B cell (primary cell): ENCODE data around the gene HPCA. TPM values are rescaled to one million over a fixed set of nuclear protein-coding genes. Genes with fewer than 3 reads are reported as not detected.

ENCODE experiments used
- ATAC-seq: fragments of 200-7000 bp; cut with Tn5 transposase; one replicate; pipeline ENCODE4 v1.10.0; 2021; ENCODE audit warnings: low read depth, mild to moderate bottlenecking, moderate number of reproducible peaks, moderate library complexity
- CTCF ChIA-PET: fragments of 350-600 bp; sonication (Branson Sonifier 250); formaldehyde crosslinking; loops from one replicate; lab custom pipeline; 2021; ENCODE audit warnings: antibody characterized with exemption, inconsistent platforms; lab: Charles Lee
- POLR2A ChIA-PET: fragments of 350-600 bp; sonication (Branson Sonifier 250); formaldehyde crosslinking; loops from one replicate; lab custom pipeline; 2021; ENCODE audit warnings: antibody characterized with exemption; lab: Charles Lee
- DNase-seq: peaks from one replicate; pipeline ENCODE4 v3.0.0; 2013
- H2AFZ ChIP-seq: 2 replicates; pipeline ENCODE4 v1.6.1; 2012; ENCODE audit warnings: mild to moderate bottlenecking, low read depth, low read length; ENCODE audit not compliant: insufficient read depth, poor library complexity, severe bottlenecking
- H3K27ac ChIP-seq, 2 donors: 1 replicate in 1 of 2; 2 replicates in 1 of 2; pipeline ENCODE4 v1.5.1; 2012 to 2013; ENCODE audit warnings: low read length in 2 of 2, mild to moderate bottlenecking in 2 of 2, moderate library complexity in 1 of 2
- H3K27me3 ChIP-seq, 4 experiments: fragments of 200-600 bp in 1 of 4; sonication (generic) in 1 of 4; replicated peaks in 1 of 4; 1 replicate in 2 of 4; 2 replicates in 2 of 4; pipeline versions ENCODE4 v1.6.1 to v1.7.0; 2013 to 2016; ENCODE audit warnings: low read length in 3 of 4, mild to moderate bottlenecking in 2 of 4, mixed read lengths in 1 of 4, moderate library complexity in 1 of 4; ENCODE audit not compliant: insufficient read depth in 4 of 4, control insufficient read depth in 3 of 4; ENCODE audit errors: control extremely low read depth in 1 of 4
- H3K36me3 ChIP-seq, 2 experiments: replicated peaks in 1 of 2; 1 replicate in 1 of 2; 2 replicates in 1 of 2; pipeline versions ENCODE4 v1.6.1 to v1.7.1; 2013; ENCODE audit warnings: low read length in 1 of 2; ENCODE audit not compliant: insufficient read depth in 2 of 2, control insufficient read depth in 1 of 2; ENCODE audit errors: control extremely low read depth in 1 of 2, extremely low read depth in 1 of 2
- H3K4me1 ChIP-seq, 2 donors: fragments of 200-600 bp in 1 of 2; sonication (generic) in 1 of 2; 1 replicate in 1 of 2; 2 replicates in 1 of 2; pipeline versions ENCODE4 v1.5.1 to v1.6.1; 2013 to 2017; ENCODE audit warnings: low read length in 2 of 2; ENCODE audit not compliant: control insufficient read depth in 2 of 2, insufficient read depth in 2 of 2
- H3K4me2 ChIP-seq: replicated peaks from 2 replicates; pipeline ENCODE3; 2012; ENCODE audit warnings: mild to moderate bottlenecking, low read depth, low read length; ENCODE audit not compliant: poor library complexity, severe bottlenecking
- H3K4me3 ChIP-seq, 5 experiments: fragments of 200-600 bp in 1 of 5; sonication (generic) in 1 of 5; 1 replicate in 3 of 5; 2 replicates in 2 of 5; pipeline versions ENCODE4 v1.5.1 to v1.7.0; 2011 to 2016; ENCODE audit warnings: low read length in 4 of 5, mild to moderate bottlenecking in 4 of 5, low read depth in 2 of 5, control low read depth in 1 of 5, moderate library complexity in 1 of 5; ENCODE audit not compliant: insufficient read depth in 1 of 5; ENCODE audit errors: control extremely low read depth in 1 of 5, extremely low read depth in 1 of 5
- H3K79me2 ChIP-seq: fragments of 200-600 bp; sonication (generic); one replicate; pipeline ENCODE4 v1.6.0; 2016; ENCODE audit warnings: low read length; ENCODE audit not compliant: control insufficient read depth, insufficient read depth
- H3K9ac ChIP-seq: fragments of 200-600 bp; sonication (generic); 2 replicates; pipeline ENCODE4 v1.6.1; 2017; ENCODE audit warnings: mild to moderate bottlenecking, low read length, moderate library complexity
- H3K9me3 ChIP-seq, 3 donors: one replicate each; pipeline versions ENCODE4 v1.6.1 to v1.7.1; 2013; ENCODE audit warnings: low read length in 2 of 3; ENCODE audit not compliant: control insufficient read depth in 2 of 3, insufficient read depth in 1 of 3; ENCODE audit errors: control extremely low read depth in 1 of 3
- H4K20me1 ChIP-seq: 2 replicates; pipeline ENCODE4 v1.6.0; 2012; ENCODE audit warnings: mild to moderate bottlenecking, low read length; ENCODE audit not compliant: insufficient read depth, control insufficient read depth, poor library complexity, severe bottlenecking
- H3K27ac Mint-ChIP-seq: one replicate; pipeline ENCODE4 v1.8.0; 2021; ENCODE audit warnings: mixed read lengths
- H3K27me3 Mint-ChIP-seq: one replicate; pipeline ENCODE4 v1.8.0; 2021; ENCODE audit warnings: mixed read lengths
- H3K4me1 Mint-ChIP-seq: one replicate; pipeline ENCODE4 v1.8.0; 2021; ENCODE audit warnings: mixed read lengths
- H3K4me3 Mint-ChIP-seq: one replicate; pipeline ENCODE4 v1.8.0; 2021; ENCODE audit warnings: mixed read lengths
- H3K9me3 Mint-ChIP-seq: one replicate; pipeline ENCODE4 v1.8.0; 2022; ENCODE audit warnings: mixed read lengths; ENCODE audit not compliant: insufficient read depth
- EZH2 ChIP-seq: IDR thresholded peaks from 2 replicates; pipeline ENCODE4 v1.6.1; 2012; ENCODE audit warnings: borderline replicate concordance, low read depth, mild to moderate bottlenecking, moderate library complexity, low read length; ENCODE audit not compliant: insufficient read depth, poor library complexity, severe bottlenecking
- WGBS: methylation state at CpG from one replicate; pipeline ENCODE4 v1.1.5; 2013; ENCODE audit warnings: missing lambda C conversion rate; ENCODE audit not compliant: insufficient coverage; 5-methylcytosine and 5-hydroxymethylcytosine counted together
- intact Hi-C: fragments of 100-400 bp; cut with micrococcal nuclease; formaldehyde crosslinking; loops from one replicate; pipeline ENCODE4 v1.10.0; 2022
- polyA plus RNA-seq: library from polyadenylated mRNA; depleted of rRNA; stranded (reverse); fragments of >200 nt; gene quantifications from 2 replicates; pipeline ENCODE4 v1.2.3, GENCODE V29; 2012
- total RNA-seq, 2 donors: library from RNA; stranded (reverse); fragments of 120-200 nt in 1 of 2; gene quantifications; 1 replicate in 1 of 2; 2 replicates in 1 of 2; pipeline versions ENCODE4 v1.2.3 to v1.2.4, GENCODE V29; 2013 to 2022
- TF ChIP-seq, protein P1 (sequence below): fragments of 200-600 bp; IDR thresholded peaks from one replicate; pipeline ENCODE4 v1.8.0; 2022; ENCODE audit warnings: antibody characterized with exemption, mild to moderate bottlenecking

The HPCA gene
- total and polyA plus RNA-seq, 2 donors (not counting 1 experiment from before 2014, with no cell fraction given), result 0.06 TPM; not detected in 1

DNA sequence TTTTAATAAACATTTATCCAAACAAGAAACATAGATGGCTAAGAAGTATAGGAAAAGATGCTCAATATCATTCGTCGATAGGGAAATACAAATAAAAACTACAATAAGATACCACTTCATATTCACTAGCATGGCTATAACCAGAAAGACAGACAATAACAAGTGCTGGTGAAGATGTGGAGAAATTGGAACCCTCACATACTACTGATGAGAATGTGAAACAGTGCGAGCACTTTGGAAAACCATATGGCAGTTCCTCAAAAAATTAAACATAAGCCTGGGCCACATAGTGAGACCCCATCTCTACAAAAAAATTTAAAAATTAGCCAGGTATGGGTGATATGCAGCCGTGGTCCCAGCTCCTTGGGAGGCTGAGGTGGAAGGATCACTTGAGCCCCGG is 24.0 kb downstream of the HPCA start:
- intact Hi-C loops, result no loop called here
- no peak overlapping the region for H3K27ac Mint-ChIP-seq
- Histone ChIP-seq H3K4me3 (no peak overlapping the region), H3K4me1 (no peaks in the 10 kb centered on the region), H3K36me3 (no peaks in the 10 kb centered on the region), H4K20me1 (no peaks in the 10 kb centered on the region), H3K27ac (no peak overlapping the region), H3K4me2 (no peak overlapping the region), H3K27me3 (peaks cover 0 to 9% (median 2%) of the 10 kb centered on the region in 4 experiments), H3K9ac (no peak overlapping the region), H3K79me2 (no peaks in the 10 kb centered on the region), H3K9me3 (peaks cover 0 to 1% (median 0%) of the 10 kb centered on the region in 3 donors), H2AFZ (no peak overlapping the region)
- DNase-seq, result no peak
- POLR2A ChIA-PET, result no interaction called here
- no peaks in the 10 kb centered on the region for H3K9me3 Mint-ChIP-seq
- no peak overlapping the region for H3K4me3 Mint-ChIP-seq
- WGBS, result no CpG with 5 or more reads among the region's 5 CpGs
- CTCF ChIA-PET, result no interaction called here
- peaks cover 20% of the 10 kb centered on the region for H3K27me3 Mint-ChIP-seq
- no peaks in the 10 kb centered on the region for H3K4me1 Mint-ChIP-seq
- ATAC-seq, result no peak
- TF ChIP-seq, protein P1, sequence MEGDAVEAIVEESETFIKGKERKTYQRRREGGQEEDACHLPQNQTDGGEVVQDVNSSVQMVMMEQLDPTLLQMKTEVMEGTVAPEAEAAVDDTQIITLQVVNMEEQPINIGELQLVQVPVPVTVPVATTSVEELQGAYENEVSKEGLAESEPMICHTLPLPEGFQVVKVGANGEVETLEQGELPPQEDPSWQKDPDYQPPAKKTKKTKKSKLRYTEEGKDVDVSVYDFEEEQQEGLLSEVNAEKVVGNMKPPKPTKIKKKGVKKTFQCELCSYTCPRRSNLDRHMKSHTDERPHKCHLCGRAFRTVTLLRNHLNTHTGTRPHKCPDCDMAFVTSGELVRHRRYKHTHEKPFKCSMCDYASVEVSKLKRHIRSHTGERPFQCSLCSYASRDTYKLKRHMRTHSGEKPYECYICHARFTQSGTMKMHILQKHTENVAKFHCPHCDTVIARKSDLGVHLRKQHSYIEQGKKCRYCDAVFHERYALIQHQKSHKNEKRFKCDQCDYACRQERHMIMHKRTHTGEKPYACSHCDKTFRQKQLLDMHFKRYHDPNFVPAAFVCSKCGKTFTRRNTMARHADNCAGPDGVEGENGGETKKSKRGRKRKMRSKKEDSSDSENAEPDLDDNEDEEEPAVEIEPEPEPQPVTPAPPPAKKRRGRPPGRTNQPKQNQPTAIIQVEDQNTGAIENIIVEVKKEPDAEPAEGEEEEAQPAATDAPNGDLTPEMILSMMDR, result no peak
- TF ChIP-seq EZH2, result no peak

DNA sequence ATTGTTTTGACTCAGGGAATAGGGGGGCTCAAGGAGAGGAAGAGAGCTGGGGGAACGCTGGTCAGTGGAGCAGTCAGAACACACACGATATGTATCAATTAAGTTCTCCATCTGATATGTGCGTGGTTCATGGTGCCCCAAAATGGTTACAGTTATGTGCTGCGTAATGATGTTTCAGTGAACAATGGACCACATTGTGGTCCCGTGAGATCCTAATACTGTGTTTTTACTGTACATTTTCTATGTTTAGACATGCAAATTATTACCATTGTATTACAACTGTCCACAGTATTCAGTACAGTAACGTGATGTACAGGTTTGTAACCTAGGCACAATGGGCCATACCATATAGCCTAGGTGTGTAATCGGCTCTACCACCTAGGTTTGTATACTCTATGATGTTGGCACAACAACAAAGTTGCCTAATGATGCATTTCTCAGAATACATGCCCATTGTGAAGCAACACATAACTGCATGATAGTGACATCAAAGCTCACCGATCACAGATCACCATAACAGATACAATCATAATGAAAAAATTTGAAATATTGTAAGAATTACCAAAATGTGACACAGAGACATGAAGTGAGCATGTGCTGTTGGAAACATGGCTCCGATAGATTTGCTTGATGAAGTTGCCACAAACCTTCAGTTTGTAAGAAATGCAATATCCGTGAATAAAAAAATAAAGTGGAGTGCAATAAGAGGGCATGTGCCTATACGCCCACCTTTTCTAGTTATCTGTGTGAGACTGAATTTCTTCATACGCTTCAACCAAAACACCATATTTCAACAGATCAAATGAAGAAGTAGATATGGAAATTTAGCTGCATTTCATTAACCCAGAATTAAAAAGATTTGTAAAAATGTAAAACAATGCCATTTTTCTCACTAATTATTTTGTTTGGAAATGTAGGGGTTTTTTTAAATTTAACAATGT is 29.7 kb downstream of the HPCA start:
- Mint-ChIP-seq H3K4me3 (no peak overlapping the region), H3K4me1 (no peaks in the 10 kb centered on the region), H3K27ac (no peak overlapping the region), H3K27me3 (peaks cover 37% of the 10 kb centered on the region), H3K9me3 (no peaks in the 10 kb centered on the region)
- DNase-seq (no peak), ATAC-seq (no peak)
- WGBS, result 94% methylated on average over 5 of the region's 12 CpGs
- no peaks in the 10 kb centered on the region for H4K20me1 ChIP-seq
- POLR2A ChIA-PET, result no interaction called here
- H3K27ac ChIP-seq, result no peak overlapping the region
- no peak overlapping the region for H3K4me2 ChIP-seq
- no peak for TF ChIP-seq EZH2
- TF ChIP-seq, protein P1, result no peak
- H3K9me3 ChIP-seq, result peaks cover 0 to 3% (median 0%) of the 10 kb centered on the region in 3 donors
- H3K79me2 ChIP-seq, result no peaks in the 10 kb centered on the region
- intact Hi-C loops, result no loop called here
- no peaks in the 10 kb centered on the region for H3K4me1 ChIP-seq
- no peak overlapping the region for H2AFZ ChIP-seq
- no peaks in the 10 kb centered on the region for H3K36me3 ChIP-seq
- H3K9ac ChIP-seq, result no peak overlapping the region
- H3K27me3 ChIP-seq, result peaks cover 0 to 38% (median 9%) of the 10 kb centered on the region in 4 experiments
- CTCF ChIA-PET, result interaction anchor here (0.6 kb wide), 1 partner anchor 17 kb away, joined by 4 read pairs; no protein-coding TSS in a partner anchor
- no peak overlapping the region for H3K4me3 ChIP-seq
